K562 (cell line): ENCODE measurements around the gene TACR1. TPM values are rescaled to one million over a fixed set of nuclear protein-coding genes. Genes with fewer than 3 reads are reported as not detected.

Experiments used
- ATAC-seq: fragments of 200-7000 bp; cut with Tn5 transposase; 3 replicates; pipeline ENCODE4 v1.9.1; 2020; ENCODE audit warnings: moderate library complexity
- BruUV-seq: library from RNA; stranded (reverse); fragments of 400-500 nt; replicated peaks from 2 replicates; lab custom pipeline; 2021; lab: Mats Ljungman, UMichigan
- CTCF ChIA-PET: fragments of 300-600 bp; formaldehyde crosslinking; extraction: SDS; loops from one replicate; lab custom pipeline; 2021; ENCODE audit warnings: low intra/inter-chr PET ratio; lab: Yijun Ruan, JAX
- POLR2A ChIA-PET: fragments of 300-600, 350-650 bp; sonication (Branson Sonifier 250); formaldehyde crosslinking; extraction: SDS; loops from one replicate; lab custom pipeline; 2021; ENCODE audit warnings: antibody characterized with exemption, inconsistent platforms; lab: Yijun Ruan, JAX
- DNase-seq, 4 experiments: peaks; one replicate each; pipeline versions ENCODE4 v3.0.0 to v3.0.0-alpha.2; 2011 to 2018; ENCODE audit warnings: low spot score in 3 of 4, mixed read lengths in 3 of 4; ENCODE audit errors: extremely low read depth in 1 of 4
- FAIRE-seq: peaks from 2 replicates; lab custom pipeline; 2011; peaks lifted over from hg19 to GRCh38; lab: Jason Lieb, UNC
- H2AFZ ChIP-seq: 2 replicates; pipeline ENCODE4 v1.6.0; 2011; ENCODE audit warnings: low read depth, low read length, control low read depth, inconsistent platforms
- H3K27ac ChIP-seq: fragments of 200-600 bp; 3 replicates; pipeline ENCODE4 v1.8.0; 2011; ENCODE audit warnings: low read depth, mild to moderate bottlenecking, control low read depth, inconsistent platforms, low read length, moderate library complexity, mixed read lengths; ENCODE audit errors: extremely low read depth
- H3K27me3 ChIP-seq, 2 experiments: fragments of 300-600 bp in 1 of 2; 2 replicates in 1 of 2; 3 replicates in 1 of 2; pipeline versions ENCODE4 v1.6.0 to v1.8.0; 2011; ENCODE audit warnings: inconsistent platforms in 2 of 2, low read length in 2 of 2, mild to moderate bottlenecking in 1 of 2, mixed read lengths in 1 of 2, moderate library complexity in 1 of 2; ENCODE audit not compliant: control insufficient read depth in 2 of 2, insufficient read depth in 2 of 2
- H3K36me3 ChIP-seq: fragments of 300-600 bp; 3 replicates; pipeline ENCODE4 v1.8.0; 2011; ENCODE audit warnings: mild to moderate bottlenecking, low read length, inconsistent platforms; ENCODE audit not compliant: control insufficient read depth, insufficient read depth
- H3K4me1 ChIP-seq, 2 experiments: fragments of 200-600 bp in 1 of 2; replicated peaks in 1 of 2; 2 replicates in 1 of 2; 3 replicates in 1 of 2; pipeline versions ENCODE4 v1.5.1 to v1.8.0; 2011; ENCODE audit warnings: inconsistent platforms in 2 of 2, low read length in 2 of 2, mild to moderate bottlenecking in 1 of 2, mixed read lengths in 1 of 2, moderate library complexity in 1 of 2; ENCODE audit not compliant: control insufficient read depth in 2 of 2, insufficient read depth in 2 of 2
- H3K4me2 ChIP-seq: 2 replicates; pipeline ENCODE4 v1.6.1; 2011; ENCODE audit warnings: low read length, control low read depth, inconsistent platforms, mixed read lengths; ENCODE audit not compliant: insufficient read depth
- H3K4me3 ChIP-seq: fragments of 200-600 bp; sonication (generic), shearing (Covaris generic); 2 replicates; pipeline ENCODE4 v1.5.1; 2016; ENCODE audit warnings: control low read depth, inconsistent platforms
- H3K79me2 ChIP-seq: fragments of 200-600 bp; 3 replicates; pipeline ENCODE4 v1.8.0; 2011; ENCODE audit warnings: low read length, inconsistent platforms; ENCODE audit not compliant: control insufficient read depth, insufficient read depth
- H3K9ac ChIP-seq, 2 experiments: 2 replicates each; pipeline versions ENCODE4 v1.6.0 to v1.6.1; 2011; ENCODE audit warnings: low read depth in 2 of 2, low read length in 2 of 2, control low read depth in 1 of 2, inconsistent platforms in 1 of 2, mild to moderate bottlenecking in 1 of 2, mixed read lengths in 1 of 2; ENCODE audit not compliant: insufficient read depth in 1 of 2
- H3K9me1 ChIP-seq: one replicate; pipeline ENCODE4 v1.6.0; 2011; ENCODE audit warnings: inconsistent platforms, mild to moderate bottlenecking, low read length, moderate library complexity; ENCODE audit not compliant: control insufficient read depth, insufficient read depth
- H3K9me3 ChIP-seq: replicated peaks from 2 replicates; pipeline ENCODE4 v1.5.1; 2011; ENCODE audit warnings: low read depth, low read length, inconsistent platforms; ENCODE audit not compliant: control insufficient read depth, insufficient read depth
- H4K20me1 ChIP-seq: replicated peaks from 2 replicates; pipeline ENCODE4 v1.6.1; 2011; ENCODE audit warnings: low read length, inconsistent platforms, mixed read lengths; ENCODE audit not compliant: control insufficient read depth, insufficient read depth
- KLF16 ChIP-seq: IDR thresholded peaks from 2 replicates; pipeline ENCODE4 v1.6.1; 2016; ENCODE audit warnings: antibody characterized with exemption
- RFX1 ChIP-seq: fragments of 450-650 bp; IDR thresholded peaks from 2 replicates; pipeline ENCODE4 v1.6.1; 2016; ENCODE audit warnings: mild to moderate bottlenecking, moderate library complexity
- TFE3 ChIP-seq: fragments of 450-650 bp; formaldehyde crosslinking; IDR thresholded peaks from 2 replicates; pipeline ENCODE4 v1.4.0; 2020; ENCODE audit warnings: mild to moderate bottlenecking, mixed read lengths
- ZNF79 ChIP-seq: fragments of 250-450 bp; sonication (Bioruptor Pico); IDR thresholded peaks from 2 replicates; pipeline ENCODE4 v1.4.0; 2020; ENCODE audit warnings: low read depth, mild to moderate bottlenecking, moderate library complexity
- ZSCAN29 ChIP-seq: fragments of 450-650 bp; IDR thresholded peaks from 2 replicates; pipeline ENCODE4 v1.6.1; 2017
- WGBS: fragments of 100-300 bp; shearing (Covaris generic); methylation state at CpG from one replicate; pipeline ENCODE4 v1.1.6; 2016; ENCODE audit warnings: low coverage, mixed read lengths; ENCODE audit not compliant: insufficient coverage; ENCODE audit errors: missing lambda C conversion rate; 5-methylcytosine and 5-hydroxymethylcytosine counted together
- in situ Hi-C: fragments of 300-500 bp; cut with MboI; formaldehyde crosslinking; loops from 4 replicates; pipeline ENCODE4 v1.15.0; 2018; ENCODE audit warnings: inconsistent platforms, mixed read lengths
- intact Hi-C: fragments of 100-400 bp; cut with micrococcal nuclease; formaldehyde crosslinking; loops from 2 replicates; pipeline ENCODE4 v1.14.2; 2022
- polyA plus RNA-seq, 8 experiments: library from polyadenylated mRNA; depleted of rRNA in 4 of 8; stranded (reverse) in 5 of 8; unstranded in 3 of 8; fragments of >200 nt; fragmentation: Nextera tagmentation in 2 of 8; fragmentation: Illumina TruSeq in 1 of 8; extraction: Ambion mirVana in 2 of 8; extraction: Trizol in 1 of 8; gene quantifications; 2 replicates each; pipeline versions ENCODE4 v1.2.1 to v1.2.3, GENCODE V29; 2011 to 2014; ENCODE audit warnings: inconsistent platforms in 1 of 8, missing spikeins in 1 of 8
- total RNA-seq, 7 experiments: library from RNA; depleted of rRNA in 6 of 7; stranded (reverse); fragments of >200 nt in 6 of 7; fragmentation: Illumina TruSeq in 2 of 7; extraction: Trizol in 2 of 7; gene quantifications; 2 replicates each; pipeline versions ENCODE4 v1.2.1 to v1.2.3, GENCODE V29; 2011 to 2021; ENCODE audit warnings: low replicate concordance in 1 of 7

TACR1 gene
- total and polyA plus RNA-seq, 9 of the 15 experiments (the other 6 are each of a cell fraction or from before 2014, with no cell fraction given) = not detected

- TF ChIP-seq TFE3 (CRISPR knock-in tag) (no peak), ZNF79 (CRISPR knock-in tag) (no peak)
Observed at GRCh38 chr2:75025216-75025615, 174.1 kb downstream of the TACR1 start (continued).

GRCh38 chr2:75023666-75024455 lies 175.5 kb downstream of the TACR1 start:
- DNase-seq = no peak
- Histone ChIP-seq H3K4me3 (no peak overlapping the region), H2AFZ (no peak overlapping the region), H3K36me3 (no peaks in the 10 kb centered on the region), H3K4me2 (no peak overlapping the region), H3K9me3 (no peaks in the 10 kb centered on the region), H3K9me1 (no peaks in the 10 kb centered on the region), H3K79me2 (no peaks in the 10 kb centered on the region), H3K27me3 (peaks cover 0 to 11% of the 10 kb centered on the region in 2 experiments; a peak in 3 of 5 replicates), H3K9ac (no peak overlapping the region), H3K4me1 (no peaks in the 10 kb centered on the region), H4K20me1 (no peaks in the 10 kb centered on the region), H3K27ac (no peak overlapping the region)
- in situ Hi-C loops (no loop called here), intact Hi-C loops (no loop called here)
- BruUV-seq = no TSS peak
- no peak for FAIRE-seq
- TF ChIP-seq ZSCAN29 (no peak), RFX1 (peak; percentile 23; the same call in 1 of the 2 replicates), KLF16 (no peak)
- ATAC-seq = no peak
- POLR2A ChIA-PET = no interaction called here
- CTCF ChIA-PET = no interaction called here
- WGBS = 5% methylated on average over 3 of the region's 3 CpGs
